Muscle of arm (tissue), 14 donors: Measurements from ENCODE around the gene LRRC3C. TPM values are rescaled to one million over a fixed set of nuclear protein-coding genes. Genes with fewer than 3 reads are reported as not detected.
"Not testable (repeated sequence)": the region's sequence is repeated elsewhere in the genome, so short reads cannot be mapped to it uniquely, and the experiment has no call there.

Source experiments
- DNase-seq: peaks from one replicate; pipeline ENCODE4 v3.0.0-alpha.2; 2013
- long read RNA-seq, 11 donors: transcript quantifications; one replicate each; lab custom pipeline, GENCODE V29; 2026
- polyA plus RNA-seq, 12 donors: library from polyadenylated mRNA; unstranded; fragments of 120-200 nt; gene quantifications; one replicate each; pipeline ENCODE4 v1.2.1, GENCODE V29; 2013; ENCODE audit not compliant: insufficient read length in 12 of 12

Gene LRRC3C
- polyA plus RNA-seq: under 1 TPM in 1 of 12 donors, not detected in 11; 0.19 TPM
- long read RNA-seq, donor 1: 0 reads
- long read RNA-seq, donor 2: 0 reads
- long read RNA-seq, donor 3: 0 reads
- long read RNA-seq, donor 4: 0 reads
- long read RNA-seq, donor 5: 0 reads
- long read RNA-seq, donor 6: 0 reads
- long read RNA-seq, donor 7: 0 reads
- long read RNA-seq, donor 8: 0 reads
- long read RNA-seq, donor 9: 0 reads
- long read RNA-seq, donor 10: 0 reads
- long read RNA-seq, donor 11: 0 reads

DNA sequence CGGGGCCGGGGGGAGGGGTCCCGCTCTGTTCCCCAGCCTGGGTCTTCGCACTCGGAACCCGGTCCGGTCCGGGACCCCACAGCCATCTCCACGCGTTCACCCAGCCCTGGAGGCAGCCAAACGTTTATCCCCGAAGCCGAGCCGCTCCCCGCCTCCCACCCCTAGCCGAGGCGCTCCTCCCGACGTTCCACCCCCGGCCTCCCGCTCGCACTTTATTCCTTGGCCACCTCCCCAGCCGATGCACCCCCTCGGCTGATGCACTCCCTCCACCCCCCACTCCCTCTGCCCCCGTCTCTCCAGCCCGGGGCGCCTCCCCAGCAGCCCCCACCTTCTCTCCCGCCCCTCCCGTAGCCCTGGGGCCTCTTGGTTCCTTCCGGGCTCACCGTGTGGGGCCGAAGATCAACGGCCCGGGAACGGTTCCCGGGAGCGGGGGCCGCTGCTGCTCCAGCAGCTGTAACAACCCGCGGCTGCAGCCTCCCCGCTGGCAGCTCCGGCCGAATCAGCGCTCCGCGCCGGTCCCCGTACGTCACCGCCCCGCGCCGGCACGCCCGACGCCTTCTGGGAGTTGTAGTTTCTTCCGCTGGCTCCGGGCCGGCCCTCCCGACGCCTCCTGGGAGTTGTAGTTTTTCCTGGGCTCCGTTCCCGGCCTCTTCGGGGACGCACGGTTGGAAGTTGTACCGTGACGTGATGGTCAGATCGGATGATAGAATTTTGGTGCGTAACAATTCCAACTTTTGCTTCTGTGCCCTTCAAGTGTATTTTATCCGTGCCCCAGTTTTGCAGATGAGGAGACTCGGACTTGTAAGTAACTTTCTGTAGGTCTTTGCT, at the start of gene LRRC3C, which contains the start of gene ORMDL3:
LRRC3C (plus strand) TSS at position 632 of the 828 bp plus-strand sequence. CDS start 13,792 bp downstream, outside the sequence.
ORMDL3 (minus strand) TSS at position 501 of the 828 bp plus-strand sequence. CDS start 3,398 bp downstream, outside the sequence.
- DNase-seq: peak; percentile 96

- not testable (repeated sequence) for DNase-seq
Measured at GRCh38 chr17:39886102-39886501, 41.4 kb upstream of the LRRC3C start.

DNA sequence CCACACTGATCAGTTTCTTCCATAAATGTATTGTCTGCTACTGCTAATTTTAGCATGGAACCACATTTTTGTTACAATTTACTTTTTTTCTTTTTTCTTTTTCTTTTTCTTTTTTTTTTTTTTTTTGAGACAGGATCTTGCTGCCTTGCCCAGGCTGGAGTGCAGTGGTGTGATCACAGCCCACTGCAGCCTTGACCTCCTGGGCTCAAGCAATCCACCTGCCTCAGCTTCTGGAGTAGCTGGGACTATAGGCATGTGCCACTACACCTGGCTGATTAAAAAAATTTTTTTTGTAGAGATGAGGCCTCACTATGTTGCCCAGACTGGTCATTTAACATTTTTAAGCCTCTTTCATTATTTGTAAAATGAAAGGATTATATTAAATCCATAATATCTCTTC, 40.5 kb upstream of the LRRC3C start:
- no peak for DNase-seq

GRCh38 chr17:39889200-39889599, 38.3 kb upstream of the LRRC3C start:
- DNase-seq: no peak

GRCh38 chr17:39894681-39895376, 32.7 kb upstream of the LRRC3C start:
- no peak for DNase-seq

- no peak for DNase-seq
Measured at GRCh38 chr17:39898088-39898487, 29.4 kb upstream of the LRRC3C start.

- no peak for DNase-seq
Measured at GRCh38 chr17:39899215-39899614, 28.3 kb upstream of the LRRC3C start.

DNA sequence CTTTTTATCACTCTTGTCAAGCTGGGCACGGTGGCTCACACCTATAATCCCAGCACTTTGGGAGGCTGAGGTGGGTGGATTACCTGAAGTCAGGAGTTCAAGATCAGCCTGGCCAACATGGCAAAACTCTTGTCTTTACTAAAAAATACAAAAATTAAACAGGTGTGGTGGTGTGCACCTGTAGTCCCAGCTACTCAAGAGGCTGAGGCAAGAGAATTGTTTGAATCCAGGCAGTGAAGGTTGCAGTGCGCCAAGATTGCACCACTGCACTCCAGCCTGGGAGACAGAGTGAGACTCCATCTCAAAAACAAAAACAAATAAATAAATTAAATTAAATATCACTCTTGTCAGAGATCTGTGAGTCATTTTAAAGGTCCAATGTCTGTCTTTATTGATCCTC, 25.5 kb upstream of the LRRC3C start:
- not testable (repeated sequence) for DNase-seq

DNA sequence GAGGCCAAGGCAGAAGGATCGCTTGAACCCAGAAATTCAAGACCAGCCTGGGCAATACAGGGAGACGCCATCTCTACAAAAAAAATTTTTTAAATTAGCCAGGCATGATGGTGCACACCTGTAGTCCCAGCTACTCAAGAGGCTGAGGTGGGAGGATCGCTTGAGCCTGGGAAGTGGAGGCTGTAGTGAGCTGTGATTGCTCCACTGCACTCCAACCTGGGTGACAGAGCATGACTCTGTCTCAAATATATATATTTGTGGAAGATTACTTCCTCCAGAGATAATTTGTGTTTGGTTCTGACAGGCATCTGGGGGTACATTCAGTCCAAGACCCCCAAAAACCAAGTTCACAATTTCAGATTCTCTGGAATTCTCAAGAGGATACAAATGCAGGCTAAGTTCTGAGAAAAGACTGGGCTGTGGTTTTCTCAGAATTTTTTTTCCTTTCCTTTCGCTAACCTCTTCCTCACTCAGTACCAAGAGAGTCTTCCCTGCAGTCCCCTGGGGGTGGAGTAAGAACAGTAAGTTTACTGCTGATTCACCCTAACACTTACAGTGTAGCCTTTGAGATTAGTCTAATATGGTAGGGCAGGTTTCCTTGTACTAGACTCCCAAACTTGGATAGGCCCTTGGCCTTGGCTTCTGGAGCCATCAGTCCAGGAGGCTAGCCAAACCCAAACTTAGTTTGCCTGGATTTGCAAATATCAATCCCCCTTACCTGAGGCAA, 24.2 kb upstream of the LRRC3C start:
- no peak for DNase-seq

DNA sequence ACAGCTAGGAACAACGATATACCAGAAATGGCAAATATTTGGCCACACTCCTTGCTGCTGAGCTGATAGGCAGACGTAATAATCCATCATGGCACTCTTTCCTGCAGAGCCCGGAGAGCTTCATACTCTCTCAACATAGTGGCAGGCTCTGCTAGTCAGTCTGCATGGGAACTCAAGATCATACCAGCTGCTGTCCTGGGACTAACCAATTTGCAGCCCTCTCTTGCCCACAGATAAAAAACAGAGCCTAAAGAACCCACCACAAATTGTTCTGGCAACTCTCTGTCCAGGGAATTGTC, 22.6 kb upstream of the LRRC3C start:
- no peak for DNase-seq

DNA sequence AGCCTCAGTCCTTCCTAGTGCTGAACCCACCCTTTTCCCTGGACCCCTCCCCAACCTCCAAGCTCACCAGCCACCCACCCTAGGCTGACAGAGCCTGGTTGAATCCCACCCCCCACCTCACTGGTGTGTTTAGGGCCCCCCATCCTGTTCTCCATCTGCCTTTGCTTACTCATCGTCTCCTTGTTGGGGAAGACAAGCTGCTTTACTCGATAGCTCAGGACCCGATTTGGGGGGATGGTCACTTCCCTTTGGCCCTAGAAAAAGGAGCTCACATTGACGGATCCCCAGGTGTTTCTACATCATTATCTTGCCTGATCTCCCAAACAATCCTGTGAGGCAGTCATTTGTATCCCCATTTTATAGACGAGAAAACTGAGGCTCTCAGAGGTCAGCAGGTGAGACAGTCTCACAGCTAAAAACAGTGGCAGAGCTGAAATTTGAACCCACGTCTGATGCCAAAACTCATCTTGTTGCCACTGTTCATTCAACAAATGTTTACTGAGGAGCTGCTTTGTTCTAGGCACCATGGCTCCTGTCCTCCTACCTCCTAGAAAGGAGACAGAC, 18.7 kb upstream of the LRRC3C start:
- DNase-seq: no peak

DNA sequence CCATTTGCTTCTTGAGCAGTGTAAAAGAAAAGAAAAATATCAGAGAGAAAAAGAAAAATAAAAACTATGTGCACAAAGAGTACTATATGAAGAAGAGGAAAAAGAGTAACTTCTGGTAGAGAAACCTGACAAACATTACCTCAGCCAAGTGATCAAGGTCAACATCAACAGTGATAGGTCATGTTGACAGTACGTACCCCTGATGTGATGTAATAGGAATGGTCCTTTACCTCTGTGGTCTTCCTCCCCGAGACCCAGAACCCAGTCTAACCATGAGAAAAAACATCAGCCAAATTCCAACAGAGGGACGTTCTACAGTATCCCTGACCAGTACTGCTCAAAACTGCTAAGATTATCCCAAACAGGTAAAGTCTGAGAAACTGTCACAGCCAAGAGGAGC, 13.5 kb upstream of the LRRC3C start:
- DNase-seq: no peak

- DNase-seq: no peak
Measured at GRCh38 chr17:39915559-39915958, 12.0 kb upstream of the LRRC3C start.

GRCh38 chr17:39916918-39917317, 10.6 kb upstream of the LRRC3C start:
- DNase-seq: no peak

- DNase-seq: no peak
Measured at GRCh38 chr17:39919087-39919683, 8.3 kb upstream of the LRRC3C start.

- DNase-seq: no peak
Measured at GRCh38 chr17:39920218-39921210, 7.0 kb upstream of the LRRC3C start.

DNA sequence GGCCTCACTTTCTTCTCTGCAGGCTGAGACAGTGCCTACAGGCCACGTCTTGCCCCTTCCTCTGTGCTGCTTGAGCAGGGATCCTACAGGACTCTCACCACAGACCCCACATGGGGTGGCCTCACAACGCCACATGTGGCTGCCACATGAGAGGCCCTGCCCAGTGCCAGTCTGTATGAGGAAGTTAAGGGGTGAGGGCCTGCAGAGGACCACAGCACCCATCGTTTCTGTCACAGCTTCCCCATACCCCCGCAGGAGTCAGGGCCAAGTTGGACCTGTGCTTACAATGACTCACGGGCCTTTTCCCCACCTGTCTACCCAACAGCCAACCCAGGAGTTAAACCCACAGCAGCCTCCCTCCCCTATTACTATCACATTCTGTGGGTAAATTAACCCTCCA, 6.2 kb upstream of the LRRC3C start:
- no peak for DNase-seq

- no peak for DNase-seq
Measured at GRCh38 chr17:39922006-39922405, 5.5 kb upstream of the LRRC3C start.

DNA sequence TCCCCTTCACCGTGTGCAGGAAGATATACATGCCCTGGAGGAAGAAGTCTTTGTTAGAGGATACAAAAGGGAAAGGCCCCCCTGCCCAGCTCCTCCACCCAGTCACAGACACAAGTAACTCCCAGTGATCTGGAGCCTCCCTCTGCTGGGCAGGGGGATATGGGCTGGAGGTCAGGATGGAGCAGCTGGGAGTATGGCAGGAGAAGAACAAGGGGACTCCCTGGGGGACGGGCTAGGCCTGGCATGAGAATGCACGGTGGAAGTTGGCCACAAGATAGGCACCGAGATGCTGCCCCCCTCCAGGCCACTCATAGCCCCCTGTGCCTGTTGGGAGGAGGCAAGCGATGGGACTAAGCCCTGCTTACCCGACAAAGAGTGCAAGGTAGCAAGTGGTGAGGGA, 4.3 kb upstream of the LRRC3C start:
- DNase-seq: no peak
